Osteocyte (in vitro differentiated cells): ENCODE results near the gene HMCN2. TPM values are rescaled to one million over a fixed set of nuclear protein-coding genes. Genes with fewer than 3 reads are reported as not detected.

Experiments
- DNase-seq: peaks from one replicate; pipeline ENCODE4 v3.0.0; 2021; ENCODE audit warnings: mixed read lengths; ENCODE audit not compliant: unreplicated experiment; ENCODE audit errors: extremely low spot score
- H3K27ac Mint-ChIP-seq: one replicate; pipeline ENCODE4 v1.8.0; 2021; ENCODE audit warnings: mild to moderate bottlenecking, mixed read lengths; ENCODE audit not compliant: unreplicated experiment
- H3K27me3 Mint-ChIP-seq: one replicate; pipeline ENCODE4 v1.8.0; 2021; ENCODE audit warnings: mixed read lengths; ENCODE audit not compliant: unreplicated experiment
- H3K36me3 Mint-ChIP-seq: one replicate; pipeline ENCODE4 v1.8.0; 2021; ENCODE audit warnings: mixed read lengths; ENCODE audit not compliant: unreplicated experiment
- H3K4me1 Mint-ChIP-seq: one replicate; pipeline ENCODE4 v1.8.0; 2021; ENCODE audit warnings: mixed read lengths; ENCODE audit not compliant: unreplicated experiment
- H3K4me3 Mint-ChIP-seq: one replicate; pipeline ENCODE4 v1.8.0; 2021; ENCODE audit warnings: mild to moderate bottlenecking, moderate library complexity, mixed read lengths; ENCODE audit not compliant: unreplicated experiment
- H3K9me3 Mint-ChIP-seq: one replicate; pipeline ENCODE4 v1.8.0; 2021; ENCODE audit warnings: mixed read lengths; ENCODE audit not compliant: unreplicated experiment
- total RNA-seq: library from RNA; stranded (reverse); gene quantifications from 2 replicates; pipeline ENCODE4 v1.2.1, GENCODE V29; 2021
- TF ChIP-seq, protein P1 (sequence below): fragments of 200-600 bp; sonication (generic); IDR thresholded peaks from 2 replicates; pipeline ENCODE4 v1.5.0; 2021; ENCODE audit warnings: antibody characterized with exemption, mild to moderate bottlenecking, moderate library complexity

HMCN2 gene
- total RNA-seq, 1 donor from 2014 or later: 0.05 TPM

DNA sequence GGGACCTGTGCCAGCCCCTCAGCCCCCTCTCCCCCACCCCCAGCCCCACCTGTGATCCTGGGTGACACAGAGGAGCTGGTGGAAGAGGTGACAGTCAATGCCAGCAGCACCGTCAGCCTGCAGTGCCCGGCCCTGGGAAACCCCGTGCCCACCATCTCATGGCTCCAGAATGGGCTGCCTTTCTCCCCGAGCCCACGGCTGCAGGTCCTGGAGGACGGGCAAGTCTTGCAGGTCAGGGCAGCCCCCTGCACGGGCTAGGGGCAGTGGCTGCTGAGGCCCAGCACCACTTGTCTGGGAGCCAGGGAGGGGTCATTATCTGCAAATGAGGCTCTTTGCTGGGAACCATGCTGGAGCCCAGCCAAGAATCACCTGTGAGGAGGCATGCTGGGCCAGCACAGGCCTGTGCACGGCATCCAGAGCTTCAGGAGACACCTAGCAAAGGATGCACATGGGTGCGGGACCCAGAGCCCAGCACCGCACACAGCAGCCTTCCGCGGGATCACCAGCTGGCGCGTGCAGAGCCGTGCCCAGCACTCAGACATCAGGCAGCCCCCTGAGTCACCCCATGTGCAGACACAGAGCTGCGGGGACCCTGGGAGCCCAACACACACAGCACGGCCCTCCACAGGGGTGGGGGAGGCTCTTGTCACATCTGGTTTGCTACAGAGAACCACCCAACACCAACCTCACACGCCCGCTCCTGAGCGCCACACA lies 117.2 kb downstream of the HMCN2 start:
- no peak for DNase-seq
- no peak overlapping the region for H3K4me3 Mint-ChIP-seq
- H3K9me3 Mint-ChIP-seq: no peaks in the 10 kb centered on the region

DNA sequence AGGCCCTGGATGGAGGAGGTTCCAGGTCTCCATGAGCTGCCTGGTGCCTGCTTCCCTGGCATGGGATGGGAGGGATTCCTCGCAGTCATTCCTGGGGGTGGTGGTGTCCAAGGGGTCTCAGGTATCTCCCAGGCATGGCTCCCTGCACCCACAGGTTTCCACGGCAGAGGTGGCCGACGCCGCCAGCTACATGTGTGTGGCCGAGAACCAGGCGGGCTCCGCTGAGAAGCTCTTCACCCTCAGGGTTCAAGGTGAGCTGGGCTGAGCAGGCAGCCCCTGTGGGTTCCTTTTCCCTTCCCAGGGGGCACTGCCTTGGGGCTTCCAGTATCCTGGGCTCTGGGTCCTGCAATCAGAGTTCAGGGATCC lies 117.8 kb downstream of the HMCN2 start:
- TF ChIP-seq, protein P1, sequence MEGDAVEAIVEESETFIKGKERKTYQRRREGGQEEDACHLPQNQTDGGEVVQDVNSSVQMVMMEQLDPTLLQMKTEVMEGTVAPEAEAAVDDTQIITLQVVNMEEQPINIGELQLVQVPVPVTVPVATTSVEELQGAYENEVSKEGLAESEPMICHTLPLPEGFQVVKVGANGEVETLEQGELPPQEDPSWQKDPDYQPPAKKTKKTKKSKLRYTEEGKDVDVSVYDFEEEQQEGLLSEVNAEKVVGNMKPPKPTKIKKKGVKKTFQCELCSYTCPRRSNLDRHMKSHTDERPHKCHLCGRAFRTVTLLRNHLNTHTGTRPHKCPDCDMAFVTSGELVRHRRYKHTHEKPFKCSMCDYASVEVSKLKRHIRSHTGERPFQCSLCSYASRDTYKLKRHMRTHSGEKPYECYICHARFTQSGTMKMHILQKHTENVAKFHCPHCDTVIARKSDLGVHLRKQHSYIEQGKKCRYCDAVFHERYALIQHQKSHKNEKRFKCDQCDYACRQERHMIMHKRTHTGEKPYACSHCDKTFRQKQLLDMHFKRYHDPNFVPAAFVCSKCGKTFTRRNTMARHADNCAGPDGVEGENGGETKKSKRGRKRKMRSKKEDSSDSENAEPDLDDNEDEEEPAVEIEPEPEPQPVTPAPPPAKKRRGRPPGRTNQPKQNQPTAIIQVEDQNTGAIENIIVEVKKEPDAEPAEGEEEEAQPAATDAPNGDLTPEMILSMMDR: no peak
- Mint-ChIP-seq H3K4me3 (no peak overlapping the region), H3K9me3 (no peaks in the 10 kb centered on the region), H3K27me3 (peaks cover 28% of the 10 kb centered on the region), H3K36me3 (no peaks in the 10 kb centered on the region), H3K27ac (no peak overlapping the region), H3K4me1 (no peaks in the 10 kb centered on the region)
- no peak for DNase-seq

More for the DNA sequence above, 117.2 kb downstream of the HMCN2 start:
- Mint-ChIP-seq H3K27me3 (peaks cover 25% of the 10 kb centered on the region), H3K4me1 (no peaks in the 10 kb centered on the region), H3K36me3 (no peaks in the 10 kb centered on the region), H3K27ac (no peak overlapping the region)
- TF ChIP-seq, protein P1: no peak

DNA sequence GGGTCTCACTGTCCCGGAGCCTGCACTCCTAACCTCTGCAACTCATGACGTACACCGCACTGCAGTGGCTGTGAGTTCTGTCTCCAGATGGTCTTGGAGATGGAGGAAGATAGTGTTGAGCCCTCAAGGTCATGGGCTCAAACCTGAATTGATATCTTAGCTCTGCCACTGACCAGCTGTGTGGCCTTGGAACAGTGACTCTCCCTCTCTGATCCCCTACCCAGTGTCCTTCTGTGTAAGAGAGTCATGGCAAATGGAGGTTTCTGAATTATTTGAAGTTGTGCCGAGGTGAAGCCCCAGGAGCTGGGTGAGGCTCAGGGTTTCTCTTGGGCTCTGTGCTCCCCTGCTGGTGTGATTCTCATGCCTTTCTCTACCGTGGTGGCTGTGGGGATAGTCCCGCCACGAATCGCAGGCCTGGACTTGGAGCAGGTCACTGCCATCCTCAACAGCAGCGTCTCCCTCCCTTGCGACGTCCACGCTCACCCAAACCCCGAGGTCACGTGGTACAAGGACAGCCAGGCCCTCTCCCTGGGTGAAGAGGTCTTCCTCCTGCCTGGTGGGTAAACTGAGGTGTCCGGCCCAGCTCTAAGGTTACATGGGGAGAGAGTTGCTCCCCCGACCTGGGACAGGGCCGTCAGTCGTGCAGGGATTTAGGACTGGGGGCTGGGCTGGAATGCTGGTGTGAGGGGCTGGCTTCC lies 118.6 kb downstream of the HMCN2 start:
- TF ChIP-seq, protein P1: no peak
- no peak for DNase-seq
- Mint-ChIP-seq H3K4me3 (no peak overlapping the region), H3K27me3 (peaks cover 32% of the 10 kb centered on the region), H3K9me3 (no peaks in the 10 kb centered on the region), H3K36me3 (no peaks in the 10 kb centered on the region), H3K4me1 (no peaks in the 10 kb centered on the region), H3K27ac (no peak overlapping the region)

DNA sequence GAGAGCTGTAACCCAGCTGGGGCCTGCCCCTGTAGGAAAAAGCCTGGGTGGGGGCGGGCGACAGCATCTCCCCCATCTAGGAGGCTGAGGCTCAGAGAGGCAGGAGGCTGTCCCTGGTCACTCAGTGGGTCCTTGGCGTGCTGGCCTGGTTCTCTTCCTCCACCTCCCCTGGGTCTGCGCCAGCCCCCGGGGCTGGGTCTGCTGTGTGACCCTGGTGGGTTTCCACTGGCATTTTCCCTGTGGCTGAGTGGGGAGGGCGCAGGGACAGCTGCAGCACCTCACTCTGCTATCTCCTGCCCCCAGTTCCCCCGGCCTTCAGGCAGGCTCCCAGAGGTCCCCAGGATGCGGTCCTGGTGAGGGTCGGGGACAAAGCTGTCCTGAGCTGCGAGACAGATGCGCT lies 119.7 kb downstream of the HMCN2 start:
- peaks cover 35% of the 10 kb centered on the region for H3K27me3 Mint-ChIP-seq

DNA sequence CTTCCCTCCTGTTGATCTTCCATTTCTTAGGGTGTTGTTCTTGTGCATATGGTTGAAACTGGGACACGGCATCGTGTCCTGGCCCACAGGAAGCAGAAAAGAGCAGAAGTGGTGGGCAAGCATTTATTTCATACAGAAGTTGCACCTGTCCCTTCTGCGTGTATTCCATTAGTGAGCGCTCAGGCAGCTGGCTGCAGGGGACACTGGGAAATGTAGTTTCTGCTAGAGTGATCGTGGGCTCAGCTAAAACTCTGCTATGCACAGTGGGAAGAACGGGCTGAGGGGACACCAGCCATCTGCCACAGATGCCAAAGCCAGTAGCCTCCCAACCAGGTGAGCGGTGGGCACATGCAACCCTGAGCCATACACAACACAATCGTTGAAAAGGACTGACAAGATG lies 121.8 kb downstream of the HMCN2 start:
- no peaks in the 10 kb centered on the region for H3K4me1 Mint-ChIP-seq
- H3K27me3 Mint-ChIP-seq: peaks cover 31% of the 10 kb centered on the region
- no peaks in the 10 kb centered on the region for H3K36me3 Mint-ChIP-seq
- H3K9me3 Mint-ChIP-seq: no peaks in the 10 kb centered on the region
- no peak for DNase-seq
- no peak overlapping the region for H3K27ac Mint-ChIP-seq
- H3K4me3 Mint-ChIP-seq: no peak overlapping the region
- TF ChIP-seq, protein P1: no peak

More for the DNA sequence above, 119.7 kb downstream of the HMCN2 start:
- Mint-ChIP-seq H3K4me1 (no peaks in the 10 kb centered on the region), H3K9me3 (no peaks in the 10 kb centered on the region), H3K36me3 (no peaks in the 10 kb centered on the region), H3K4me3 (no peak overlapping the region), H3K27ac (no peak overlapping the region)
- DNase-seq: no peak
- TF ChIP-seq, protein P1: no peak
